HepG2 (cell line): Measurements from ENCODE around the gene GOLGA6L6.
"Not testable (repeated sequence)": the region's sequence is repeated elsewhere in the genome, so short reads cannot be mapped to it uniquely, and the experiment has no call there.

ENCODE experiments used
- EZH2 ChIP-seq: conservative IDR thresholded peaks from 2 replicates; pipeline ENCODE4 v1.6.1; 2012; ENCODE audit warnings: mild to moderate bottlenecking, low read depth, low read length, moderate library complexity
- MYC ChIP-seq: sonication (generic); formaldehyde crosslinking; IDR thresholded peaks from 2 replicates; pipeline ENCODE4 v1.9.0; 2021; ENCODE audit warnings: missing genetic modification reagents, borderline replicate concordance
- NFYB ChIP-seq: sonication (generic); formaldehyde crosslinking; IDR thresholded peaks from 2 replicates; pipeline ENCODE4 v1.4.0; 2020; ENCODE audit warnings: missing genetic modification reagents
- SUZ12 ChIP-seq: fragments of 150-350 bp; IDR thresholded peaks from 2 replicates; pipeline ENCODE4 v1.6.1; 2014; ENCODE audit warnings: low read depth, low read length
- ZNF660 ChIP-seq: sonication (generic); formaldehyde crosslinking; IDR thresholded peaks from 2 replicates; pipeline ENCODE4 v1.5.1; 2020; ENCODE audit warnings: mild to moderate bottlenecking, low read depth, missing genetic modification reagents, borderline replicate concordance
- ZSCAN31 ChIP-seq: sonication (generic); formaldehyde crosslinking; IDR thresholded peaks from 2 replicates; pipeline ENCODE4 v1.5.0; 2020; ENCODE audit warnings: low read depth, mild to moderate bottlenecking, missing genetic modification reagents
- TF ChIP-seq, protein P1 (sequence below): sonication (generic); formaldehyde crosslinking; IDR thresholded peaks from 2 replicates; pipeline ENCODE4 v1.8.0; 2022; ENCODE audit warnings: mild to moderate bottlenecking, missing genetic modification reagents; ENCODE audit not compliant: insufficient replicate concordance
- TF ChIP-seq, protein P2 (sequence below): IDR thresholded peaks from 2 replicates; pipeline ENCODE4 v1.6.1; 2018; ENCODE audit warnings: missing genetic modification reagents
- TF ChIP-seq, protein P3 (sequence below): sonication (generic); formaldehyde crosslinking; IDR thresholded peaks from 2 replicates; pipeline ENCODE4 v1.5.0; 2020; ENCODE audit warnings: mild to moderate bottlenecking, missing genetic modification reagents, moderate library complexity
- TF ChIP-seq, protein P4 (sequence below): sonication (generic); formaldehyde crosslinking; IDR thresholded peaks from 2 replicates; pipeline ENCODE4 v1.4.0; 2020; ENCODE audit warnings: missing genetic modification reagents, borderline replicate concordance

DNA sequence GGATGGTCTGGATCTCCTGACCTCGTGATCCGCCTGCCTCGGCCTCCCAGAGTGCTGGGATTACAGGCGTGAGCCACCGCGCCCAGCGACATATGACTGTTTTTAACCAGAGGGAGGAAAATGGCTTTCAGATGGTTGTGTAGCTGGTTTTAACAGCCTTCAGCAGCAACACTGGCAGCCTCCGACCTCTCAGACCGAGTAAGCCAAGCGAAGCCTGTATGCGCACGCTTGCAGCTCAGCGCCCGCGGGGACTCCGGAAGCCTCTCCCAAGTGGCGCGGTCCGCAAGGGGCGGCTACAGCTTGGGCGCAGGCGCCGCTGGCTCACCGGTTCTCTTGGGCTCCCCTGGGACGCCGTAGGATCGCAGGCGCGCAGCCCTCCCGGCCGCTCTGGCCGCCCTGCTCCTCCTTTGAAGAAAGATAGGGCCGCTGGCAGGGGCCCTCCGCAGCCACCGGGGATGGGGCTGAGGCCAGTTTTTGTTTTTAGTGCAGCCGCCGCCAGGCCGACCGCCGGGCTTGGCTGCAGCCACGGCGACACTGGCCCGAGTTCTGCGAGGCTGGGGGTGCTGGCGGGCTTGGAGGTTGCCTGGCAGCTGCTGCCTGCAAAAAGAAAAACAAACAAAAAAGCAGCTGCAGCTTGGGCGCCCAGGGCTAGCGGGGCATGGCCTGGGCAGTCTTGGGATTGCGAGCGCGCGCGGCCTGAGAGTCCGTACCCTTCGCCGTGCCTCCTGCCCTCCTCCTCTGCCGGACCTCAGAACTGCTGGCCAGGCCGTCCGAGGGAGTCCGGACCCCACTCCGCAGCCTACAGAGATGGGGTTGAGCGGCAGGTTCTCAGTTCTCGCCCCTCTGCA is 39.9 kb upstream of the GOLGA6L6 start:
- not testable (repeated sequence) for TF ChIP-seq MYC; ZNF660 (CRISPR knock-in tag); EZH2; NFYB (CRISPR knock-in tag); ZSCAN31 (CRISPR knock-in tag); SUZ12
- TF ChIP-seq, protein P1, sequence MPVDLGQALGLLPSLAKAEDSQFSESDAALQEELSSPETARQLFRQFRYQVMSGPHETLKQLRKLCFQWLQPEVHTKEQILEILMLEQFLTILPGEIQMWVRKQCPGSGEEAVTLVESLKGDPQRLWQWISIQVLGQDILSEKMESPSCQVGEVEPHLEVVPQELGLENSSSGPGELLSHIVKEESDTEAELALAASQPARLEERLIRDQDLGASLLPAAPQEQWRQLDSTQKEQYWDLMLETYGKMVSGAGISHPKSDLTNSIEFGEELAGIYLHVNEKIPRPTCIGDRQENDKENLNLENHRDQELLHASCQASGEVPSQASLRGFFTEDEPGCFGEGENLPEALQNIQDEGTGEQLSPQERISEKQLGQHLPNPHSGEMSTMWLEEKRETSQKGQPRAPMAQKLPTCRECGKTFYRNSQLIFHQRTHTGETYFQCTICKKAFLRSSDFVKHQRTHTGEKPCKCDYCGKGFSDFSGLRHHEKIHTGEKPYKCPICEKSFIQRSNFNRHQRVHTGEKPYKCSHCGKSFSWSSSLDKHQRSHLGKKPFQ (CRISPR knock-in tag): not testable (repeated sequence)
- TF ChIP-seq, protein P2, sequence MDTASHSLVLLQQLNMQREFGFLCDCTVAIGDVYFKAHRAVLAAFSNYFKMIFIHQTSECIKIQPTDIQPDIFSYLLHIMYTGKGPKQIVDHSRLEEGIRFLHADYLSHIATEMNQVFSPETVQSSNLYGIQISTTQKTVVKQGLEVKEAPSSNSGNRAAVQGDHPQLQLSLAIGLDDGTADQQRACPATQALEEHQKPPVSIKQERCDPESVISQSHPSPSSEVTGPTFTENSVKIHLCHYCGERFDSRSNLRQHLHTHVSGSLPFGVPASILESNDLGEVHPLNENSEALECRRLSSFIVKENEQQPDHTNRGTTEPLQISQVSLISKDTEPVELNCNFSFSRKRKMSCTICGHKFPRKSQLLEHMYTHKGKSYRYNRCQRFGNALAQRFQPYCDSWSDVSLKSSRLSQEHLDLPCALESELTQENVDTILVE (CRISPR knock-in tag): not testable (repeated sequence)
- TF ChIP-seq, protein P3, sequence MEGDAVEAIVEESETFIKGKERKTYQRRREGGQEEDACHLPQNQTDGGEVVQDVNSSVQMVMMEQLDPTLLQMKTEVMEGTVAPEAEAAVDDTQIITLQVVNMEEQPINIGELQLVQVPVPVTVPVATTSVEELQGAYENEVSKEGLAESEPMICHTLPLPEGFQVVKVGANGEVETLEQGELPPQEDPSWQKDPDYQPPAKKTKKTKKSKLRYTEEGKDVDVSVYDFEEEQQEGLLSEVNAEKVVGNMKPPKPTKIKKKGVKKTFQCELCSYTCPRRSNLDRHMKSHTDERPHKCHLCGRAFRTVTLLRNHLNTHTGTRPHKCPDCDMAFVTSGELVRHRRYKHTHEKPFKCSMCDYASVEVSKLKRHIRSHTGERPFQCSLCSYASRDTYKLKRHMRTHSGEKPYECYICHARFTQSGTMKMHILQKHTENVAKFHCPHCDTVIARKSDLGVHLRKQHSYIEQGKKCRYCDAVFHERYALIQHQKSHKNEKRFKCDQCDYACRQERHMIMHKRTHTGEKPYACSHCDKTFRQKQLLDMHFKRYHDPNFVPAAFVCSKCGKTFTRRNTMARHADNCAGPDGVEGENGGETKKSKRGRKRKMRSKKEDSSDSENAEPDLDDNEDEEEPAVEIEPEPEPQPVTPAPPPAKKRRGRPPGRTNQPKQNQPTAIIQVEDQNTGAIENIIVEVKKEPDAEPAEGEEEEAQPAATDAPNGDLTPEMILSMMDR: not testable (repeated sequence)
- TF ChIP-seq, protein P4, sequence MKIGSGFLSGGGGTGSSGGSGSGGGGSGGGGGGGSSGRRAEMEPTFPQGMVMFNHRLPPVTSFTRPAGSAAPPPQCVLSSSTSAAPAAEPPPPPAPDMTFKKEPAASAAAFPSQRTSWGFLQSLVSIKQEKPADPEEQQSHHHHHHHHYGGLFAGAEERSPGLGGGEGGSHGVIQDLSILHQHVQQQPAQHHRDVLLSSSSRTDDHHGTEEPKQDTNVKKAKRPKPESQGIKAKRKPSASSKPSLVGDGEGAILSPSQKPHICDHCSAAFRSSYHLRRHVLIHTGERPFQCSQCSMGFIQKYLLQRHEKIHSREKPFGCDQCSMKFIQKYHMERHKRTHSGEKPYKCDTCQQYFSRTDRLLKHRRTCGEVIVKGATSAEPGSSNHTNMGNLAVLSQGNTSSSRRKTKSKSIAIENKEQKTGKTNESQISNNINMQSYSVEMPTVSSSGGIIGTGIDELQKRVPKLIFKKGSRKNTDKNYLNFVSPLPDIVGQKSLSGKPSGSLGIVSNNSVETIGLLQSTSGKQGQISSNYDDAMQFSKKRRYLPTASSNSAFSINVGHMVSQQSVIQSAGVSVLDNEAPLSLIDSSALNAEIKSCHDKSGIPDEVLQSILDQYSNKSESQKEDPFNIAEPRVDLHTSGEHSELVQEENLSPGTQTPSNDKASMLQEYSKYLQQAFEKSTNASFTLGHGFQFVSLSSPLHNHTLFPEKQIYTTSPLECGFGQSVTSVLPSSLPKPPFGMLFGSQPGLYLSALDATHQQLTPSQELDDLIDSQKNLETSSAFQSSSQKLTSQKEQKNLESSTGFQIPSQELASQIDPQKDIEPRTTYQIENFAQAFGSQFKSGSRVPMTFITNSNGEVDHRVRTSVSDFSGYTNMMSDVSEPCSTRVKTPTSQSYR (CRISPR knock-in tag): not testable (repeated sequence)
